Measurements from ENCODE around the gene F5. TPM values are rescaled to one million over a fixed set of nuclear protein-coding genes. Genes with fewer than 3 reads are reported as not detected.

Gene F5
- 10 to 100 TPM in 1 of 2 experiments, 1 to 10 TPM in 1; 8.9 to 11.0 TPM for total RNA-seq

DNA sequence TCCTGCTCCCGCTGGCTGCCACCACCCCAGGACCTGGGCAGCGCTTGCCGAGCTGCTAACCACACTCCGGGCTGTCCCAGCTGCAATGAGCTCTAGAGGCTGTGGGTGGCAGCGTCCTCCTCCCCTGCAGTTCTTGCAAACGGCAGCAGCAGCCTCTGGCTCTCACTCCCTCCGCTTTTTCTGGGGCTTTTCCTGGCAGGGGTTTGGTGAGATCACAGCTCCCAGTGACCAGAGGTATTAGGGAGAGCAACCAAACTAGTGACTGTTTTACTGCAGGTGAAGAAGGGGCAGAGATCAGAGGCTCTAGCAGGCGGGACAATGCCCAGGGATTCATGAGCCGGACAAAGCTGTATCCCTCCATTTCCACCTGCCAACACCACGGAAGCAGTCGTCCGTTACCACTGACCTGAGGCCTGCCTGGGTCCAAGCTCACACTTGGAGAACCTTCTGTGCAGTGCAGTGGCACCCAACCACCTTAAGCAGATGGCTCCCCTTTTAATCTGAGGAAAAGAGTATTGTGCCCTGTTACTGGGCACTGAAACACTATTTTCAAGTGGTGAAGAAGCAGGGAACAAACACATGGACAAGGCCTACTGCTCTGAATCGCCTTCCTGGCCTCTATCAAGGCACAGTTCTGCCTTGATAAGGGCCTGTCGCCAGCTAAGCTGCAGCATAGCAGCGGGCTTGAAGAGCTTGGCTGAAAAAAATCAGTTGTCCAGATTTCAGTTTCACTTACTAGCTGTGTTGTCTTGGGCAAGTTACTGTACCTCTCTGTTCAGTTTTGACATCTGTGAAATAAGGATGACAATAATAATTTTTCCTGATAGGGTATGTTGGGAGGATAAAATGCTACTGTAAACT, at the start of gene F5:
TSS of gene F5 (minus strand) at position 87 of the 861 bp plus-strand sequence. CDS start 95 bp downstream, outside the sequence.
- peaks cover 68% of the 10 kb centered on the region for H3K4me1 Mint-ChIP-seq
- H3K9me3 Mint-ChIP-seq: no peaks in the 10 kb centered on the region
- peaks cover 2% of the 10 kb centered on the region for H3K36me3 Mint-ChIP-seq (ENCODE audit: low read depth)
- CTCF ChIA-PET: interaction anchor here (0.7 to 3.9 kb wide), 34 partner anchors 9 to 985 kb away, joined by 3 to 77 read pairs (median 5); partner anchors contain the start of genes CCDC181 and METTL18
- H3K27ac Mint-ChIP-seq: peak within 1 kb of the TSS; percentile 77
- H3K27me3 Mint-ChIP-seq: no peaks in the 10 kb centered on the region
- H3K4me3 Mint-ChIP-seq: peak within 1 kb of the TSS; percentile 87
- DNase-seq: peak; percentile 85
- POLR2A ChIA-PET: interaction anchor here (0.6 to 3.0 kb wide), 19 partner anchors 9 to 325 kb away, joined by 3 to 31 read pairs (median 6); partner anchors contain the start of genes CCDC181, METTL18 and SLC19A2

DNA sequence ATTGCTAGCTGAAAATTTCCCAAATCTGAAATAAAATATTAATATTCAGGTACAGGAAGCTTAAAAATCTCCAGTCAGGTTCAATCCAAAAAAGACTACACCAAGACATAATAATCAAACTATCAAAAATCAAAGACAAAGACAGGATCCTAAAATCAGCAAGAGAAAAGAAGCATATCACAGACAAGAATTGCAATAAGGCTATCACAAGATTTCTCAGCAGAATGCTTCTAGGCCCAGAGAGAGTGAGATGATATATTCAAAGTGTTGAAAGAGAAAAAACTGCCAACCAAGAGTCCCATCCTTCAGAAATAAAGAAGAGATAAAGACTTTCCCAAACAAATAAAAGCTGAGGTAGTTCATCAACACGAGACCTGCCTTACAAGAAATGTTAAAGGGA, 48.6 kb upstream of the F5 start:
- Mint-ChIP-seq H3K4me3 (no peak overlapping the region), H3K36me3 (ENCODE audit: low read depth) (peaks cover 28% of the 10 kb centered on the region), H3K27ac (no peak overlapping the region), H3K9me3 (peaks cover 43% of the 10 kb centered on the region), H3K27me3 (no peaks in the 10 kb centered on the region), H3K4me1 (peaks cover 3% of the 10 kb centered on the region)
- no peak for DNase-seq
- ChIA-PET CTCF (interaction anchor here (1.1 kb wide), 1 partner anchor 18 kb away, joined by 3 read pairs; no protein-coding TSS in a partner anchor), POLR2A (interaction anchor here (1.1 kb wide), 1 partner anchor 160 kb away, joined by 3 read pairs; the partner anchor contains the start of gene METTL18)

DNA sequence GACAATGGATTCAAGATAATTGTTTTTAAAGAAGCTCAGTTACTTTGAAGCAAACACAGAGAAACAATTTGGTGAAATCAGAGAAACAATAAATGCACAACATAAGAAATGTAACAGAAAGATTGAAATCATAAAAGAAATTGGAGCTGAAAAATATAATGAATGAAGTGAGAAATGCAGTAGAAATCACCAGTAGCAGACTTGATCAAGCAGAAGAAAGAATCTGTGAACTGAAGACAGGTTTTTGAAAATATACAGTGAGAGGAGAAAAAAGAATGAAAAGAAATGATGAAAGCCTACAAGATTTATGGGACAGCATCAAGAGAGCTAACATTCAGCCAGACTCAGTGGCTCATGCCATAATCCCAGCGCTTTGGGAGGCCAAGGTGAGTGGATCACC, 47.9 kb upstream of the F5 start:
- peaks cover 28% of the 10 kb centered on the region for H3K36me3 Mint-ChIP-seq (ENCODE audit: low read depth)
- no peak overlapping the region for H3K27ac Mint-ChIP-seq
- POLR2A ChIA-PET: interaction anchor here (1.1 kb wide), 1 partner anchor 161 kb away, joined by 3 read pairs; the partner anchor contains the start of gene METTL18
- H3K27me3 Mint-ChIP-seq: no peaks in the 10 kb centered on the region
- H3K4me1 Mint-ChIP-seq: no peaks in the 10 kb centered on the region
- peaks cover 43% of the 10 kb centered on the region for H3K9me3 Mint-ChIP-seq
- DNase-seq: no peak
- H3K4me3 Mint-ChIP-seq: no peak overlapping the region
- CTCF ChIA-PET: no interaction called here

DNA sequence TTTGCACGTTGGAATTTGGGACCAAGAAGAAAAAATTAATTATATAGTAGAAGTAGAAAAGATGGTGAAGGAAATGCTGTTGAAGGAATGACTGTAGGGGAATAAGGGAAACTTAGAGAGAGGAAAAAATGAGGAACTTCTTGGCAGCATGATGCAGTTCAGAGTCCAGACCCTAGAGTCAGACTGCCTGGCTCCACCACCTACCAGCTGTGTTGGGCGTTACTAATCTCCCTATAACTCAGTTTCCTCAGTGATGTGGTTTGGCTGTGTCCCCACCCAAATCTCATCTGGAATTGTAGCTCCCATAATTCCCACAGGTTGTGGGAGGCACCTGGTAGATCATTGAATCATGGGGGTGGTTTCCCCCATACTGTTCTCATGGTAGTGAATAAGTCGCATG, 45.0 kb upstream of the F5 start:
- POLR2A ChIA-PET: no interaction called here
- H3K27ac Mint-ChIP-seq: no peak overlapping the region
- peaks cover 19% of the 10 kb centered on the region for H3K36me3 Mint-ChIP-seq (ENCODE audit: low read depth)
- H3K27me3 Mint-ChIP-seq: no peaks in the 10 kb centered on the region
- H3K9me3 Mint-ChIP-seq: peaks cover 29% of the 10 kb centered on the region
- CTCF ChIA-PET: no interaction called here
- no peak for DNase-seq
- peaks cover 3% of the 10 kb centered on the region for H3K4me1 Mint-ChIP-seq
- no peak overlapping the region for H3K4me3 Mint-ChIP-seq

DNA sequence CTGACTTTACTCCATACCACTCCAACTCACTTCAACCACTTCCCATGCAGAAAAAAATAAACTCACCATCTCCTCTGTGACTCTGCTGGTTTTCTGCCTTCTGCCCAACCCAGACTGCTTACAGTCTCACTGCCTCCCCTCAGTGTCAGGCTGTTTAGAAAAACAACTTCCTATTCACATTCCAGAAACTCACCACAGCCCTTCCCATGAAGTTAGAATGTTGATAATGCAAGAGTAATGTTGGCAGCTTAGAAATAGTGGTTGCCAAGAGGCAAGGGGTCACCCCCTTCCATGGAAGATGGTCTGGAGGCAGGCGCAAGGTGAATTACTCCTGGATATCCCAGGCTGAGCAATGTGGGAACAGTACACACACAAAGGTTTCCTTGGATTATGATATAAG, 43.7 kb upstream of the F5 start, which contains the start of gene SELP:
TSS of gene SELP (minus strand) at position 119 of the 400 bp plus-strand sequence. CDS start at position 69, 50 bp downstream.
- POLR2A ChIA-PET: interaction anchor here (0.6 kb wide), 1 partner anchor 165 kb away, joined by 3 read pairs; no protein-coding TSS in a partner anchor
- no peak for DNase-seq
- CTCF ChIA-PET: no interaction called here
- Mint-ChIP-seq H3K36me3 (ENCODE audit: low read depth) (peaks cover 15% of the 10 kb centered on the region), H3K27ac (no peak within 1 kb of the TSS), H3K9me3 (peaks cover 24% of the 10 kb centered on the region), H3K4me1 (peaks cover 4% of the 10 kb centered on the region), H3K27me3 (no peaks in the 10 kb centered on the region), H3K4me3 (no peak within 1 kb of the TSS)

DNA sequence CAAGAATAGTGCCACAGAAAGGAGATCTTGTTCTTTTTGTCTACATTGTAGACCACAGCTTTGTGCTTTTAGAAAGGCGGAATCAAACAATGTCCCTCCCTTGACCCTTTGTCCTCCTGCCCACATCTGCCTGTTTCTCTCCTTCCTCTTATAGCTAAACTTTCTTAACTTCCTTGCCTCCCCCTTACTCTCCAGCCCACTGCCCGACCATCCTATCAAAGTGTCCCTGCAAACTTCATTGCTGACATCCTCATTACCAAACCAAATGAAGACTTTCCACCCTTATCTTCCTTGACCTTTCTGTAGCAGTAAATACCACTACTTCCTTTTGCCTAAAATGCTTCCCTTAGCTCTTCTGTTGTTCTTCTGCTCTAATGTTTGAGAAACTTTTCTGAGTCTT, 38.6 kb upstream of the F5 start:
- no peak overlapping the region for H3K27ac Mint-ChIP-seq
- peaks cover 3% of the 10 kb centered on the region for H3K36me3 Mint-ChIP-seq (ENCODE audit: low read depth)
- POLR2A ChIA-PET: no interaction called here
- H3K27me3 Mint-ChIP-seq: no peaks in the 10 kb centered on the region
- no peak overlapping the region for H3K4me3 Mint-ChIP-seq
- H3K4me1 Mint-ChIP-seq: peaks cover 21% of the 10 kb centered on the region
- H3K9me3 Mint-ChIP-seq: peaks cover 10% of the 10 kb centered on the region
- CTCF ChIA-PET: no interaction called here
- no peak for DNase-seq

DNA sequence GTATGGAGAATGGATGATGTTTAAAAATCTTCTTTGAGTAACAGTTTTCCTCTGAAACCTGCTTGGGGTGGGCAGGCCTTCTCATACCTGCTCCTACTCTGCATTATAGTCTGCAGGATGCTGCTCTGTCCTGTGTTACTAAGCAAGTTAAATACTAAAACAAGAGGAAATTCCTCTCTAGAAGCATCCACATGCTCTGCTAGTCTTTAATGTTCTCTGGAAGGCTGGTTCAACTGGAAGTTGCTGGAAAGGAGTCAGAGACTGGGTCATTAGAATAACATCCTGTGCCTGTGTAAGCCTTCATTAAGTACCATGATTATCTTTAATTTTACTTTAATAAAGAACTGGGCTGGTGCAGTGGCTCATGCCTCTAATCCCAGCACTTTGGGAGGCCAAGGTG, 37.8 kb upstream of the F5 start:
- ChIA-PET CTCF (no interaction called here), POLR2A (no interaction called here)
- peaks cover 3% of the 10 kb centered on the region for H3K36me3 Mint-ChIP-seq (ENCODE audit: low read depth)
- no peak for DNase-seq
- peaks cover 10% of the 10 kb centered on the region for H3K9me3 Mint-ChIP-seq
- H3K4me3 Mint-ChIP-seq: no peak overlapping the region
- H3K27me3 Mint-ChIP-seq: no peaks in the 10 kb centered on the region
- no peak overlapping the region for H3K27ac Mint-ChIP-seq
- H3K4me1 Mint-ChIP-seq: peaks cover 21% of the 10 kb centered on the region

DNA sequence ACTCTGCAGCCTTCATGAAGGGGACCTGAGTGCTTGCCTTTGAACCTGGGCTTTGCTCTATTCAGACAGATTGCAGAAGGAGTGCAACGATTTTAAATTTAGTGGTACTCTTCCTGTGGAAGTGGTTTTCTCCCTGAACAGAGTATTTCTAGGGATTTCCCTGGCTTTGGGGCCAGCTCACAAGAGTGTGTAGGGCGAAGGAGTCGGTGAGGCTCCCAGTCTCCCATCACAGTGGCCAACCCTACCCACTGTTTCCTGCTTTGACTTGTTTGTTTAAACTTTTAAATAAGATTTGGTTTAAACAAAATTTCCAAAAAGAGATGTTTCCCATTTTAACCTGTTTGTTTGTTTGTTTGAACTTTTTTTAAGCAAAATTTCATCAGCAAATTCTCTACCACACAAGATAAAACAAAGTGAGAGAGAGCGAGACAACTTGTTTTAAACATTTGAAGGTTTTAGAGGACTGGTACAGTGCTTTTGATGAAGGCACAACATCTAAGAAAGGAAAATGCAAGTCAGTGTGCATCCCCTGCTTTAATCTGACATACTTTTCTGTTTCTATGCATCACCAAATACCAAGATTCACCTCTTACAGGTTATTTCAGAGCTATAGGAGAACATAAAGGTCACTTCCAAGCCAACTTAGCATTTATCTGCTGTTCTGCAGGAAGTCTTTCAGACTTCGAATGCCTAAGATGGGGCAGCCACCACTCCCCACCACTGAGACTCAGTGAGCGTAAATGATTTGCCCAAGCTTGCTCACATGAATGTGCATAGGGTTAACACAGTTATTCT, 37.0 kb upstream of the F5 start:
- no peak overlapping the region for H3K27ac Mint-ChIP-seq
- peaks cover 21% of the 10 kb centered on the region for H3K4me1 Mint-ChIP-seq
- H3K9me3 Mint-ChIP-seq: peaks cover 10% of the 10 kb centered on the region
- H3K27me3 Mint-ChIP-seq: no peaks in the 10 kb centered on the region
- ChIA-PET POLR2A (no interaction called here), CTCF (no interaction called here)
- DNase-seq: no peak
- H3K36me3 Mint-ChIP-seq (ENCODE audit: low read depth): peaks cover 3% of the 10 kb centered on the region
- H3K4me3 Mint-ChIP-seq: no peak overlapping the region

DNA sequence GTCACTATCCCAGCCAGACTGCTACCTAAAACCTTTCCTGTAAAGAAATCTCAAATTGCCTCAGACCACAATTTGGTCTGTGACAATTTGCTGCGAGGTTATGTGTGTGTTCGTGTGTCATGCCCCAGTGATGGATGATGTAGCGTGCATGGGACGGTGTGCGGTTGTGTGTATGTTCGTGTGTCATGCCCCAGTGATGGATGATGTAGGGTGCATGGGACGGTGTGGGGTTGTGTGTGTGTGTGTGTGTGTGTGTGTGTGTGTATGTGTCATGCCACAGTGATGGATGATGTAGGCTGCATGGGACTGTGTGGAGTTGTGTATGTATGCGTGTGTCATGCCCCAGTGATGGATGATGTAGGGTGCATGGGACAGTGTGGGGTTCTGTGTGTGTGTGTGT, 34.3 kb upstream of the F5 start:
- Mint-ChIP-seq H3K27me3 (no peaks in the 10 kb centered on the region), H3K4me1 (peaks cover 18% of the 10 kb centered on the region), H3K36me3 (ENCODE audit: low read depth) (peaks cover 3% of the 10 kb centered on the region), H3K9me3 (peaks cover 10% of the 10 kb centered on the region), H3K27ac (no peak overlapping the region), H3K4me3 (no peak overlapping the region)
- CTCF ChIA-PET: no interaction called here
- no peak for DNase-seq
- POLR2A ChIA-PET: no interaction called here

DNA sequence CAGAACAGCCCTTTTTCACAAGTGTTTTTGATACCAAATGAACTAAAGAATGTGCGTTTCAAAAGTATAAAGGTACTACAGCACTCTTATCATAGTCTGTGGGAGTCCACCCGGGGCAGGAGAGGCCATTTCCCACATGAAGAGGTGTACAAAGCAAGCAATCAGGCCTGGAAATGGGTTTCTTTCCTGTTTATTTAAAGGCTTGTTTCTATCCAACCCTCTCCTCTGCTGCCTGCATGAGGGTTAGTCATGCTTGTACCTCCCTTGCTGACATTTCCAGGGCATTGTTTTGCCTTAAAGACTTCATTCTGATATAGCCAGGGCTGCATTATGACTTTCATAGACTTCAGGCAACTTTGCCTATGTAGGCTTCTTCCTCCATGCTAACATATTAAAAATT, 32.1 kb upstream of the F5 start:
- Mint-ChIP-seq H3K4me1 (peaks cover 6% of the 10 kb centered on the region), H3K9me3 (peaks cover 8% of the 10 kb centered on the region), H3K4me3 (no peak overlapping the region), H3K27me3 (no peaks in the 10 kb centered on the region), H3K36me3 (ENCODE audit: low read depth) (no peaks in the 10 kb centered on the region), H3K27ac (no peak overlapping the region)
- CTCF ChIA-PET: no interaction called here
- POLR2A ChIA-PET: no interaction called here
- no peak for DNase-seq

DNA sequence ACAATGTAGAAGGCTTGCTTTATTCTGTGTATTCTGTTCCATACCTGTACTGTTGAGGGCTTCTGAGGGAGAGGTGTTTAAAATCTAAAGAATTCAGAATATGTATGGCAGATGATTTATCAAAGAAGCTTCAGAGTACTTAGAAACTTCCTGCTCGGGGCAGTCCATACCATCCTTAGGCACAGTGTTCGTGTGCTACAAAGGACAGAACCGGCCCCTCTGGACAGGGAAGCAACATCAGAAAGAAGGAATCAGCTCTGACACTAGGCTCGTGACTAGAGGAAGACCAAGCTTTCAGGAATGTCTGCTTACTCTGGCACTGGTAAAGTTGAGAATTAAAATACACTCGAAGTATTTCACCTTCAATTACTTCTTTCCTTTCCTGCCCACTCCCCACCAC, 29.5 kb upstream of the F5 start:
- no peak overlapping the region for H3K4me3 Mint-ChIP-seq
- peaks cover 3% of the 10 kb centered on the region for H3K27me3 Mint-ChIP-seq
- ChIA-PET POLR2A (interaction anchor here (0.6 to 1.7 kb wide), 4 partner anchors 10 to 86 kb away, joined by 3 to 4 read pairs (median 4); no protein-coding TSS in a partner anchor), CTCF (interaction anchor here (1.5 kb wide), 1 partner anchor 14 kb away, joined by 9 read pairs; no protein-coding TSS in a partner anchor)
- no peak for DNase-seq
- no peak overlapping the region for H3K27ac Mint-ChIP-seq
- H3K9me3 Mint-ChIP-seq: peaks cover 4% of the 10 kb centered on the region
- no peaks in the 10 kb centered on the region for H3K36me3 Mint-ChIP-seq (ENCODE audit: low read depth)
- no peaks in the 10 kb centered on the region for H3K4me1 Mint-ChIP-seq

DNA sequence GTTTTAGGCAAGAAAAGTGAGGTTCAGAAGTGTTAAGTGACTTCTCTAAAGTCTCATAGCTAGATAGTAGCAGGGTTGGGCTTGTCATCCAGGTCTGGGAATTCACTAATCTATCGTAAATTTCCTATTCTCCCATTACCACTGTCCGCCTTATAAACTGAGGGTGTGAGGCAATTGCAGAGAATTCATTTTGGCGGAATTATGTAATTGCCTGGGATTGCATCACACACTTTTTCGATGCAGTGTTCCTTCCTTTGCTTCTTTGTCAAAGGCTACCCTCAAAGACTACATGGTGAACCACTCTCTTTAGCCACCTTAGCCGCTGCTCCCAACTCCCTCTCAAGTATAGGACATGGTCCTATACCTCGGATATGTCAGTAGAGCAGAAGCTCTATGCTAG, 24.6 kb upstream of the F5 start:
- Mint-ChIP-seq H3K27me3 (peaks cover 3% of the 10 kb centered on the region), H3K9me3 (no peaks in the 10 kb centered on the region), H3K27ac (no peak overlapping the region), H3K36me3 (ENCODE audit: low read depth) (no peaks in the 10 kb centered on the region), H3K4me3 (no peak overlapping the region), H3K4me1 (peaks cover 4% of the 10 kb centered on the region)
- ChIA-PET POLR2A (no interaction called here), CTCF (interaction anchor here (0.6 to 2.2 kb wide), 2 partner anchors 25 to 570 kb away, joined by 3 to 5 read pairs; partner anchors contain the start of gene F5)
- no peak for DNase-seq

DNA sequence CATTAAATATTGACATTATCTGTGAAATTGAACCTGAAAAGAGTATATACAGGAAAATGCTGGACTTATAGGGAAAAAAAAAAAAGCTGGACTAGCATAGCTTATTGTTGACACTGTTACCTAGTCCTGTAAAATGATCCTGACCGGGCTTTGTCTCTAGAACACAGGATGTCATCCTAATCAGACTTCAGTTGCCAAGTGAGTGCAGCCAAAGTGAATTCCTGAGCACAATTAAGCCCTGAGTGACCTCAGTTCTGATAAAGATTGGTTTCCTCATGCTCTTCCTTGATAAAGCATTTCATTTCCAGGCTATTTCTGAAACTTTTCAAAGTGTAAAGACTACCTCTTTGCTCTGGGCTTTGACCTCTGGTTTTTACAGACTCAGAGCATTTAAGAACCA, 23.8 kb upstream of the F5 start:
- POLR2A ChIA-PET: no interaction called here
- Mint-ChIP-seq H3K36me3 (ENCODE audit: low read depth) (no peaks in the 10 kb centered on the region), H3K9me3 (no peaks in the 10 kb centered on the region), H3K4me1 (peaks cover 10% of the 10 kb centered on the region), H3K4me3 (no peak overlapping the region), H3K27ac (no peak overlapping the region), H3K27me3 (peaks cover 3% of the 10 kb centered on the region)
- no peak for DNase-seq
- CTCF ChIA-PET: interaction anchor here (0.8 to 2.2 kb wide), 2 partner anchors 24 to 185 kb away, joined by 3 to 5 read pairs; partner anchors contain the start of genes F5 and METTL18
